Gastrocnemius medialis (tissue), 4 donors: ENCODE measurements around the gene ZBTB7C.

ENCODE experiments used
- POLR2A ChIP-seq, 2 donors: fragments of 450-650 bp; IDR thresholded peaks; one replicate each; pipeline ENCODE4 v1.6.1; 2017; ENCODE audit warnings: antibody characterized with exemption in 2 of 2, mild to moderate bottlenecking in 2 of 2, moderate library complexity in 2 of 2
- TF ChIP-seq, protein P1 (sequence below), 5 experiments: fragments of 450-650 bp in 3 of 5; fragments of 200-600 bp in 2 of 5; sonication (generic) in 2 of 5; IDR thresholded peaks in 4 of 5; conservative IDR thresholded peaks in 1 of 5; 1 replicate in 4 of 5; 2 replicates in 1 of 5; pipeline ENCODE4 v1.5.1; 2016 to 2019; ENCODE audit warnings: antibody characterized with exemption in 5 of 5, mild to moderate bottlenecking in 3 of 5, moderate library complexity in 3 of 5

DNA sequence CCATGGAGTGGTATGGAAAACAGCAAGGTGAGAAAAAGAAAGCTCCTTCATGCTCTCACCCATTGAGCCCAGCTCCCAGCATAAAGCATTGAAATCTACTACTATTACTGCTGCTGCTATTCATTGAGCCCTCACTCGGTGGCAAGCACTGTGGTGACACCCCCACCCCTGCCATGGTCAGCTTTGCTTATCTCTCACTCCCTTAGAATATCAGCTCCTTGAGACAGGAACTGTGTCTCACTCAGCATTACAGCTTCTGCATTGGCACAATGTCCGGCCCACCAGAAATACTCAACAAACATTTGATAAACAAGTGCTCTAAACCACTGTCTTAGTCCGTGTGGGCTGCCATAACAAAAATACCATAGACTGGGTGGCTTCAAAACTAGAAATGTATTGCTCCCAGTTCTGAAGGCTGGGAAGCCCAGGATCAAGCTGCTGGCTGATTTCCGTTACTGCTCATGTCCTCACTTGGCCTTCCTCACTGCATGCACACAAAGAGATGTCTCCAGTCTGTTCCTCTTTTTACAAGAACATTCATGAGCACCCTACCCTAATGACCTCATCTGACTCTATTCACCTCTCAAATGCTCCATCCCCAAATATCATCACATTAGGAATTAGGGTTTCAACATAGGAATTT lies 116.3 kb downstream of the ZBTB7C start:
- no peak for TF ChIP-seq POLR2A (IDR thresholded peaks at IDR 0.05)
- TF ChIP-seq, protein P1, sequence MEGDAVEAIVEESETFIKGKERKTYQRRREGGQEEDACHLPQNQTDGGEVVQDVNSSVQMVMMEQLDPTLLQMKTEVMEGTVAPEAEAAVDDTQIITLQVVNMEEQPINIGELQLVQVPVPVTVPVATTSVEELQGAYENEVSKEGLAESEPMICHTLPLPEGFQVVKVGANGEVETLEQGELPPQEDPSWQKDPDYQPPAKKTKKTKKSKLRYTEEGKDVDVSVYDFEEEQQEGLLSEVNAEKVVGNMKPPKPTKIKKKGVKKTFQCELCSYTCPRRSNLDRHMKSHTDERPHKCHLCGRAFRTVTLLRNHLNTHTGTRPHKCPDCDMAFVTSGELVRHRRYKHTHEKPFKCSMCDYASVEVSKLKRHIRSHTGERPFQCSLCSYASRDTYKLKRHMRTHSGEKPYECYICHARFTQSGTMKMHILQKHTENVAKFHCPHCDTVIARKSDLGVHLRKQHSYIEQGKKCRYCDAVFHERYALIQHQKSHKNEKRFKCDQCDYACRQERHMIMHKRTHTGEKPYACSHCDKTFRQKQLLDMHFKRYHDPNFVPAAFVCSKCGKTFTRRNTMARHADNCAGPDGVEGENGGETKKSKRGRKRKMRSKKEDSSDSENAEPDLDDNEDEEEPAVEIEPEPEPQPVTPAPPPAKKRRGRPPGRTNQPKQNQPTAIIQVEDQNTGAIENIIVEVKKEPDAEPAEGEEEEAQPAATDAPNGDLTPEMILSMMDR (IDR thresholded peaks at IDR 0.05 in 4 of 5, conservative IDR thresholded peaks at IDR 0.05 in 1 of 5): no peak
